ENCODE measurements around the gene CADPS.

CADPS gene

DNA sequence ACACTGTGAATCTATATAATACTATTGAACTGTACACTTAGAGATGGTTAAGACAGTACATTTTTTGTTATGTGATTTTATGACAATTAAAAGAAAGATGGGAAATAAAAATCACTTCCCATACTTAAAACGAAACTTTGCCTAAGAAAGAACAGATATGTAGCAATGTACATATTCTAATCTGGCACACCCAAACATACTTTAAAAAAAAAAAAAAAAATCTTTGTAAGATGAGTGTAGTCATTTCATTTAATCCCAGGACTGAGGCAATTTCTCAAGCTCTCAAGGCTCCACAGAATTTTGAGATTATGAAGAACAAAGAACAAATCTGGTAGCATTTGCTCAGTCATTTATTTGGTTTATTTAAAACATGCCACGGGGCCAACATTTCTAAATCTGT is 461.5 kb downstream of the CADPS start:
- Histone ChIP-seq H3K4me3 (replicated peaks; ENCODE audit: low read depth, low read length) (no peak overlapping the region), H3K27me3 (replicated peaks; ENCODE audit: control insufficient read depth, insufficient read depth, low read length) (no peaks in the 10 kb centered on the region; the same call in 1 of the 2 replicates), H3K36me3 (ENCODE audit: control insufficient read depth, insufficient read depth, low read length) (no peaks in the 10 kb centered on the region)
- TF ChIP-seq, protein P1, sequence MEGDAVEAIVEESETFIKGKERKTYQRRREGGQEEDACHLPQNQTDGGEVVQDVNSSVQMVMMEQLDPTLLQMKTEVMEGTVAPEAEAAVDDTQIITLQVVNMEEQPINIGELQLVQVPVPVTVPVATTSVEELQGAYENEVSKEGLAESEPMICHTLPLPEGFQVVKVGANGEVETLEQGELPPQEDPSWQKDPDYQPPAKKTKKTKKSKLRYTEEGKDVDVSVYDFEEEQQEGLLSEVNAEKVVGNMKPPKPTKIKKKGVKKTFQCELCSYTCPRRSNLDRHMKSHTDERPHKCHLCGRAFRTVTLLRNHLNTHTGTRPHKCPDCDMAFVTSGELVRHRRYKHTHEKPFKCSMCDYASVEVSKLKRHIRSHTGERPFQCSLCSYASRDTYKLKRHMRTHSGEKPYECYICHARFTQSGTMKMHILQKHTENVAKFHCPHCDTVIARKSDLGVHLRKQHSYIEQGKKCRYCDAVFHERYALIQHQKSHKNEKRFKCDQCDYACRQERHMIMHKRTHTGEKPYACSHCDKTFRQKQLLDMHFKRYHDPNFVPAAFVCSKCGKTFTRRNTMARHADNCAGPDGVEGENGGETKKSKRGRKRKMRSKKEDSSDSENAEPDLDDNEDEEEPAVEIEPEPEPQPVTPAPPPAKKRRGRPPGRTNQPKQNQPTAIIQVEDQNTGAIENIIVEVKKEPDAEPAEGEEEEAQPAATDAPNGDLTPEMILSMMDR (IDR thresholded peaks at IDR 0.05; ENCODE audit: insufficient read depth, low read length, poor library complexity, severe bottlenecking) = no peak
- no peak for DNase-seq (ENCODE audit: extremely low read depth, insufficient read length)

DNA sequence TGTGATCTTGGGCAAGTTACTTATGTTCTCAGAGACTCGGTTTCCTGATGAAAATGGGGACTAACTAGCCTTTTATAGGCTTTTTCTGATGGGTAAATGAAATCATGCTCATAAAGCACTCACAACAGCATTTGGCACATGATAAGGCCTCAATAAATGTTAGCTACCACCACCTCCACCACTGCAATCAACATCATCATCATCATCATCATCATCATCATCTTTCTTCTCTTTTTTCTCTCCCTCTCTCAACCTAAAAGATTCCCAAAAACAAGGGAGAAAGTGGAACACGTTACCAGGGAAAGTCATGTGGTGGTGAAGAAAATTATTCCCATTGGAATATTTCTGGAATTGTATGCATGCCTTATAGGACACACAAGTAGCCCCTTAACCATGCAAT is 468.3 kb downstream of the CADPS start:
- no peak for DNase-seq (ENCODE audit: extremely low read depth, insufficient read length)
- H3K4me3 ChIP-seq (replicated peaks; ENCODE audit: low read depth, low read length) = no peak overlapping the region
- TF ChIP-seq, protein P1 (IDR thresholded peaks at IDR 0.05; ENCODE audit: insufficient read depth, low read length, poor library complexity, severe bottlenecking) = no peak
- no peaks in the 10 kb centered on the region; the same call in 1 of the 2 replicates for H3K27me3 ChIP-seq (replicated peaks; ENCODE audit: control insufficient read depth, insufficient read depth, low read length)
- no peaks in the 10 kb centered on the region for H3K36me3 ChIP-seq (ENCODE audit: control insufficient read depth, insufficient read depth, low read length)

DNA sequence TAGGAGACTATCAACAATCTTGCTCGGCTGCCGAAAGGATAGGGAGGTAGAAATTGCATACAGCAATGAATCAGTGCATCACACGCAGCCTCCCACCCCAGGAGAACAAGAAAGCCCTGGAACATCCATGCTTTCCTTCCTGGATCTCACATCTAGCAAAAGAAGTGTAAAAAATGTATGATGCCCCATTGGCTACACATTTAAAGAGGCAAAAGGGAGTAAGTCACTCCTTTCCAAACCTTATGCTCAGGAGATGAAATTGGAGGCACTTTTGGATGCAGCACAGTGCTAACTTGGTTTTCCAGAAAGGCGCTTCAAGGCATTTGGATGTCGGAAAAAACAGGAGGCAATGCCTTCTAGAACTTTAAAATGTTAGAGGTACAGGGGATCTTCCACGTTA is 469.6 kb downstream of the CADPS start:
- no peak overlapping the region for H3K4me3 ChIP-seq (replicated peaks; ENCODE audit: low read depth, low read length)
- no peak for DNase-seq (ENCODE audit: extremely low read depth, insufficient read length)
- TF ChIP-seq, protein P1 (IDR thresholded peaks at IDR 0.05; ENCODE audit: insufficient read depth, low read length, poor library complexity, severe bottlenecking) = no peak
- H3K36me3 ChIP-seq (ENCODE audit: control insufficient read depth, insufficient read depth, low read length) = no peaks in the 10 kb centered on the region
- H3K27me3 ChIP-seq (replicated peaks; ENCODE audit: control insufficient read depth, insufficient read depth, low read length) = no peaks in the 10 kb centered on the region

DNA sequence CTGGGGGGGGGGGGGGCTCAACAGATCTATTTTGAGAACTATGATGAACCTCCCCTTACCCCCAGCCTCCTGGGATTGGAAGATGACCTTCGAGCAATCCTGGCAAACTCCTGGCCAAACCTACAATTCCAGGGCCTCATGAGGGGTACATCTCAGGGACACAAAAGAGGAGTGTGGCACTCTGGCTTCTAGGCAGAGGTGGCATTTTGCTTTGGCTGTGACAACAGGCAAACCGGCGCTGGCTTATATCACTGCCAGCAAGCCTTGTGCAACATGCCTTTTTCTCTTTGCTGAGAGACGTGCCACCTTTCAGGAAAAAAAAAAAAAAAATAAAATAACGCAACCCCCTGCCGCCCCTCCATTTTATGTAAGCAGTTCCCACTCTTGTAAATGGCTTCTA is 470.1 kb downstream of the CADPS start:
- Histone ChIP-seq H3K4me3 (replicated peaks; ENCODE audit: low read depth, low read length) (no peak overlapping the region), H3K27me3 (replicated peaks; ENCODE audit: control insufficient read depth, insufficient read depth, low read length) (no peaks in the 10 kb centered on the region), H3K36me3 (ENCODE audit: control insufficient read depth, insufficient read depth, low read length) (no peaks in the 10 kb centered on the region)
- DNase-seq (ENCODE audit: extremely low read depth, insufficient read length) = no peak
- TF ChIP-seq, protein P1 (IDR thresholded peaks at IDR 0.05; ENCODE audit: insufficient read depth, low read length, poor library complexity, severe bottlenecking) = no peak

DNA sequence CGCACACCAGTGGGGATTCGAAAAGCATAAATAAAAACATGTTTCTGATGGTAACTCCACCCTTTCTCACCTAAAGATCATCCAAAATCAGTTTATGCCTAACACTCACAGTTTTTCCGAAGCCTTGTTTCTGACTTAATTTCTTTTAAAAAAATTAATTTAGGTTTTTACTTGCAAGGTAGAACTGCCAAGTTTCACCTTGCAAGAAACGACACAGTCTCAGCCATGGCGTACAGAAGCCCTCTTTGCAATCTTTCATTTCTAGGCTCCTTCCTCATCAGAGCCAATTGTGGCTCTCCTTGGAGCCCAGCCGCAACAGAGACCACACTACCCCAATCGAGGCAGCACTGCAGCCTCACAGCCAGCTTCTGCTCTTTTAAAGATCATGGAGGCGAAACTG is 470.9 kb downstream of the CADPS start:
- TF ChIP-seq, protein P1 (IDR thresholded peaks at IDR 0.05; ENCODE audit: insufficient read depth, low read length, poor library complexity, severe bottlenecking) = no peak
- H3K27me3 ChIP-seq (replicated peaks; ENCODE audit: control insufficient read depth, insufficient read depth, low read length) = no peaks in the 10 kb centered on the region
- no peak overlapping the region for H3K4me3 ChIP-seq (replicated peaks; ENCODE audit: low read depth, low read length)
- DNase-seq (ENCODE audit: extremely low read depth, insufficient read length) = no peak
- H3K36me3 ChIP-seq (ENCODE audit: control insufficient read depth, insufficient read depth, low read length) = no peaks in the 10 kb centered on the region

DNA sequence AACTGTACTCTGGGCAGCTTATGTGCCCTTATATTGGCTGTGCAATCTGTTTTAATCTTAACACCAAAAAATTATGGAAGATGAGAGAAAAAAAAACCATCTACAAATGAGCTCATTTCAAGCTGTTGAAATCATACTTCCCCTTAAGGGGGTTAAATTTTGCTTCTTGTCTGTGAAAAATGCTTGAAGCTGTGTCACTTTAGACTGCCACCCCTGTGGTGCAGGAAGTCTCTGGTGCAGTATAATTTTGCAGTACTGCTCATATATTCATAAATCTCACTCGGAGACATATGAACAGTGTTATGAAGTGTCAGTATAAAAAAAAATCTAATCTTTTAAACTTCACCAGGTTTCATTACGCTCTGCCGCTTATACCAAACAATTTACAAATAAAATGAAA is 471.5 kb downstream of the CADPS start:
- no peak overlapping the region for H3K4me3 ChIP-seq (replicated peaks; ENCODE audit: low read depth, low read length)
- DNase-seq (ENCODE audit: extremely low read depth, insufficient read length) = no peak
- TF ChIP-seq, protein P1 (IDR thresholded peaks at IDR 0.05; ENCODE audit: insufficient read depth, low read length, poor library complexity, severe bottlenecking) = no peak
- no peaks in the 10 kb centered on the region for H3K36me3 ChIP-seq (ENCODE audit: control insufficient read depth, insufficient read depth, low read length)
- no peaks in the 10 kb centered on the region for H3K27me3 ChIP-seq (replicated peaks; ENCODE audit: control insufficient read depth, insufficient read depth, low read length)

All from GM06990 (cell line).